ENCODE results near the gene ACTR1A.
A peak's percentile ranks its signal among the peaks of the same experiment; 100 is the strongest.
"Not testable (repeated sequence)": the region's sequence is repeated elsewhere in the genome, so short reads cannot be mapped to it uniquely, and the experiment has no call there.

Gene ACTR1A

DNA sequence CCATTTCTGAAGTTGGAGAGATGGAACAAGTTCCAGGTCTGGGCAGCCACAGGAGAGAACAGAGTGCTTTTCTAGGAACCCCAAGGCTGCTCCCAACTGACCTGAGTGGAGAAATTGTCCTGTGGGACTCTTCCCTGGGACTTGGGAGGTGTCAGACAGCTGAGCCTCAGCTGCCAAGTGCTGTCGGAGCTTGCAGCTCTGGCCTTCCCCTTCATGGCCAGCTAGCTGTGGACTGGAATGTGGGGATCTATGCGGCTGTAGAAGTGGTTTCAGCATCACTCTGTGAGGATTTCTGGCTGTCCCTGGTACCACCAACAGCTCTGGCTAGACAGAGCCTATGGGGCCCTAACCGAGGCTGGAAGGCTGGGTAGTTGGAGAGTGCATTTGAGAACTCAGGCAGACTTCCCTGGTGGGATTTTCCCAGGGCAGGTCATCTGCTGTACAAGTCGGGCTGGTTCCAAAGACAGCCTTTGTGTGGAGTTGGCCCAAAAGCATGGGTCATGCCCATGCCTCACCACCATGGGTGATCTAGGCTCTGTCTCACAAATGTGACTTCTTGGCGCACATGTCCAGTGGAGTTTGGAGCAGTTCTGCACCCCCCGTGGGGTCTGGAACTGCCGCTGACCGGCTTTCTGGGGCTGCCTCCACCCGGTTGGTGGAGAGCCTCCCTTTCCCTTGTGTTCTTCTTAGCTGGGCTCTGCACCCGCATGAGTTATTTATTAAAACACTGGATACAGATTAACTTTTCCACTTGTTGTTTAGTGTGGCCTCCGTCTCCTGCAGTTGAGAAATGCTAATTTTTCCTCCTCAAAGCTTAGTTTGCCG, 12.2 kb upstream of the ACTR1A start:
- no peak for FAIRE-seq

- FAIRE-seq = no peak
These were observed 9.2 kb upstream of the ACTR1A start for GRCh38 chr10:102511583-102512274.

GRCh38 chr10:102509387-102509786, 6.9 kb upstream of the ACTR1A start:
- FAIRE-seq = no peak

DNA sequence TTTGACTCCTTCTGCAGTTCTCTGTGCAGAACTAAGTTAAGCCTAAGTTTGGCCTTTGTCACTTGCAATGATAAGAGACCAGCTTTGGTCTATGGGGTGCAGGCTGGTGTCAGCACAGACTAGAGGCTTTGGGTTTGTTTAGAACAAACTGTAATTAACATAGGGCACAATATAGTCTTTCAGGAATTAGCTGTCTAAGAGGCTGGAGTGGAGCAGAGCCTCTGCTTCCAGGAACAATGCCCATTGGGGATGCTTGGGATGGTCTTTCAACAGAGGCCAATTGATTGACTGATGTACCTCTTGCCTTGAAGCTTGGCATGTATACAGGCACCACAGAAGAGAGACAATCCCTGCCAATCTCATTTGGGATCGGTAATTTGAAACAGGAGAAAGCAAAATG, 6.0 kb upstream of the ACTR1A start:
- no peak for FAIRE-seq

- FAIRE-seq = no peak
These were observed 5.0 kb upstream of the ACTR1A start for GRCh38 chr10:102507521-102507920.

- FAIRE-seq = no peak
These were observed 3.1 kb upstream of the ACTR1A start for GRCh38 chr10:102505462-102506115.

DNA sequence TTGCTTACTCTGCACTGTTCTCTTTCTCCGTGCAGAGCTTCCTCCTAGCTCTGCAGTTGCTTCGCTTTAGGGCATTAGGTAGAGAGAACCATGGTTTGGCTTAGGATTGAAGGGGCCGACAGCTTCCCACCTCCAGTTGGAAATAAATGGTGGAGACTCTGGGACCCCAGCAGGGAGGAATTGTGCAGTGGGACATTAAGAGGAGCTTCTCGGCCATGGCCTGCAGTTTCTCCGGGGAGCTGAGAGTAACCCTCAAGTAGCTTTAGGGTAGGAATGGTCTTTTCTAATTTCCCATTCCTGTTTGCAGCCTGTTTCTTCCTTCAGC, 2.4 kb upstream of the ACTR1A start:
- no peak for FAIRE-seq

- FAIRE-seq = no peak
These were observed 1.9 kb upstream of the ACTR1A start for GRCh38 chr10:102504179-102504975.

- peak; percentile 95 for FAIRE-seq
These were observed 1.0 kb upstream of the ACTR1A start, which contains the start of gene SUFU for GRCh38 chr10:102503264-102504178. Gene SUFU, plus strand, starts transcription at chr10:102503972. Its CDS starts 181 bp downstream, at chr10:102504153.

GRCh38 chr10:102502029-102502336, 529 bp downstream of the ACTR1A start:
- peak; percentile 98 for FAIRE-seq

GRCh38 chr10:102501201-102502028, 1.1 kb downstream of the ACTR1A start:
- no peak for FAIRE-seq

DNA sequence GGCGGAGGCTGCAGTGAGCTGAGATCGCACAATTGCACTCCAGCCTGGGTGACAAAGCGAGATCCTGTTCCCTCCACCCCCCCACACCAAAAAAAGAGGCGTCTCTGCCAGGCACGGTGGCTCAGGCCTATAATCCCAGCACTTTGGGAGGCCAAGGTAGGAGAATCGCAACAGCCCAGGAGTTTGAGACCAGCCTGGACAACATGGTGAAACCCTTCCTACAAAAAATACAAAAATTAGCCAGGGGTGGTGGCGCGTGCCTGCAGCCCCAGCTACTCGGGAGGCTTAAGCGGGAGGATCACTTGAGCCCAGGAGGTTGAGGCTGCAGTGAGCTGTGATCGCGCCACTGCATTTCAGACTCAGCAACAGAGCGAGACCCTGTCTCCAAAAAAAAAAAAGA, 1.8 kb downstream of the ACTR1A start:
- FAIRE-seq = not testable (repeated sequence)

DNA sequence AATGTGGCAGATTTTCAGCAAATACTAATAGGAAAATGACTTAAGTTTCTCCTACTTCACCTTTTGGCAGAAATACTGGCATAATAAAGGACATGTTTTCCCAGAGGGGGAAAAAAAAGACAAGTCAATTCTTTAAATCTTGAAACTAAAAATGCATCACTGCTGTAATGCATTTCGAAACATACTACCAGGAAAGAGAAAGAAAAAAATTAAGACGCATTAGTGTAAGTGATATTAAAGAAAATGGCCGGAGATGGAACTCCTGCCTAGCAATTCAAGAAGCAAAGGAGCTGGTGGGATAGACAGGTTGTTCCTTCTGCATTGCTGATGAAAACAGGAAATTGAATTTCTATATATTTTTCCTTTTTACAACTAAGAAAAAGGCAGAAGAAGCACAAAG, 3.2 kb downstream of the ACTR1A start:
- FAIRE-seq = no peak

DNA sequence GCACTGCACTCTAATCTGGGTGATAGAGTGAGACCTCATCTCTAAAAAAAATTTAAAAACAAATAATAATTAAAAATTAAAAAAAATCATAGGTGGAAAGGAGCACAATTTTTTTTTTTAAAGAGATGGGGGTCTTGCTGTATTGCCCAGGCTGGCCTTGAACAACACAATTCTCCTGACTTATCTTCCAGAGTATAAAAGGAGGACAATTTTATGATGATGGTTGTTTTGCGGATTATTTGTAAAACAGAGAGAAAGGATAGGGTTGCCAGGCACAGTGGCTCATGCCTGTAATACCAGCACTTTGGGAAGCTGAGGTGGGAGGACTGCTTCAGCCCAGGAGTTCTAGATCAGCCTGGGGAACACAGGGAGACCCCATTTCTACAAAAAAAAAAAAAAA, 5.0 kb downstream of the ACTR1A start:
- FAIRE-seq = no peak

DNA sequence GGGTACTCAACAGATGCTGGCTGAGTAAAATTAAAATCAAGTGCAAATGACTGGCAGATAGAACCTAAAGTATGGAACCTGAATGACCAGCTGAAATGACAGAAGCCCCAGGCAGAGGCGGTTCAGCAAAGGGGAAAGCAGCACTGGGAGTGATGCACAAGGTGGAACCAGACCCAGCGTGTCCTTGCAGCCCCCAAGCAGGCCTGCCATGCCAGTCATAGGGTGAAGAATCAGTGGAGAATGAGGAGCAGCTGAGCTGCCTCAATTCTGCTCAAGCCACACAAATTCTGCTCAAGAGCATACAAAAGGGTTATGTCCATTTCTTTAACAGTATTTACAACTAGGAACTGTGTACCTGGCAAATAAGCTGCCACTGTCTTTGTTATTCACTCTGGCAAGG, 8.7 kb downstream of the ACTR1A start:
- no peak for FAIRE-seq

GRCh38 chr10:102492983-102493382, 9.5 kb downstream of the ACTR1A start:
- FAIRE-seq = no peak

- no peak for FAIRE-seq
These were observed 10.1 kb downstream of the ACTR1A start for GRCh38 chr10:102492344-102492939.

DNA sequence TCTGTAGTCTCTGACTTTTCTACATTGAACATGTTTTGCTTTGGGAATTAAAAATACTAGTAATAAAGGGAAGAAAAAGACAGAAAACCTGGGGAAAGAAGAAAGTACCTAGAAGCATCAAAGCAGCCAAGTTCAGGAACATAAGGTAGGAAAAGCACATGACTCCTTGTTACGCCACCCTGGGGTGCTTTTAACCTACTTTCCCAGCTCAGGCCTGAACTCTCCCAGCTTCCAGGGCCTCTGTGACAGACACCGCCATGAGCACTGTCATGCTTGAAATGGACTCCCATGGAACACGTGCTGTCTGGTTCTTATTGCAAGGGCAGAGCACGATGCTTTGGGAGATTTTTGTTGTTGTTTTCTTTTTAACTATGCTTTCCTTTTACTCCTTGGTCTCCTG, 11.4 kb downstream of the ACTR1A start:
- FAIRE-seq = no peak

GRCh38 chr10:102485093-102485784, 17.3 kb downstream of the ACTR1A start:
- no peak for FAIRE-seq

- no peak for FAIRE-seq
These were observed 18.5 kb downstream of the ACTR1A start for GRCh38 chr10:102484021-102484420.
